AG20443 (cell line): ENCODE data around the gene MBNL3.
"Not testable (repeated sequence)": the region's sequence is repeated elsewhere in the genome, so short reads cannot be mapped to it uniquely, and the experiment has no call there.

Source experiments
- DNase-seq: peaks from one replicate; pipeline ENCODE4 v3.0.0; 2012; ENCODE audit warnings: low spot score, mixed read lengths

The MBNL3 gene

GRCh38 chrX:132369617-132370326 lies 119.1 kb downstream of the MBNL3 start:
- DNase-seq: no peak

GRCh38 chrX:132367984-132368383 lies 120.9 kb downstream of the MBNL3 start:
- no peak for DNase-seq

- DNase-seq: no peak
Measured at GRCh38 chrX:132367314-132367713, 121.5 kb downstream of the MBNL3 start.

GRCh38 chrX:132365490-132365889 lies 123.3 kb downstream of the MBNL3 start:
- no peak for DNase-seq

GRCh38 chrX:132364313-132364712 lies 124.5 kb downstream of the MBNL3 start:
- no peak for DNase-seq

GRCh38 chrX:132353430-132353829 lies 135.4 kb downstream of the MBNL3 start:
- no peak for DNase-seq

GRCh38 chrX:132336172-132336571 lies 152.7 kb downstream of the MBNL3 start:
- DNase-seq: no peak

- no peak for DNase-seq
Measured at GRCh38 chrX:132333351-132333750, 155.5 kb downstream of the MBNL3 start.

GRCh38 chrX:132331532-132331931 lies 157.3 kb downstream of the MBNL3 start:
- DNase-seq: no peak

- DNase-seq: no peak
Measured at GRCh38 chrX:132331000-132331399, 157.8 kb downstream of the MBNL3 start.

GRCh38 chrX:132330156-132330729 lies 158.6 kb downstream of the MBNL3 start:
- DNase-seq: no peak

GRCh38 chrX:132326960-132327359 lies 161.9 kb downstream of the MBNL3 start:
- DNase-seq: not testable (repeated sequence)
